Measurements from ENCODE around the gene LIPA.
A peak's percentile ranks its signal among the peaks of the same experiment; 100 is the strongest.
"Not testable (repeated sequence)": the region's sequence is repeated elsewhere in the genome, so short reads cannot be mapped to it uniquely, and the experiment has no call there.

The LIPA gene

GRCh38 chr10:89251409-89252224 lies at the start of gene LIPA:
Gene LIPA (minus strand): TSS chr10:89251775. CDS start chr10:89247648, 4,127 bp downstream.
- peak; percentile 98 for DNase-seq (ENCODE audit: low spot score)

GRCh38 chr10:89301232-89301631 lies 49.7 kb upstream of the LIPA start:
- DNase-seq (ENCODE audit: low spot score) = peak; percentile 38

GRCh38 chr10:89299031-89299430 lies 47.5 kb upstream of the LIPA start:
- no peak for DNase-seq (ENCODE audit: low spot score)

- DNase-seq (ENCODE audit: low spot score) = no peak
Measured at GRCh38 chr10:89297791-89298190, 46.2 kb upstream of the LIPA start.

GRCh38 chr10:89297356-89297755 lies 45.8 kb upstream of the LIPA start:
- DNase-seq (ENCODE audit: low spot score) = no peak

- no peak for DNase-seq (ENCODE audit: low spot score)
Measured at GRCh38 chr10:89296220-89296648, 44.7 kb upstream of the LIPA start.

GRCh38 chr10:89295597-89295996 lies 44.0 kb upstream of the LIPA start:
- DNase-seq (ENCODE audit: low spot score) = peak; percentile 22

GRCh38 chr10:89294721-89295239 lies 43.2 kb upstream of the LIPA start:
- no peak for DNase-seq (ENCODE audit: low spot score)

- not testable (repeated sequence) for DNase-seq (ENCODE audit: low spot score)
Measured at GRCh38 chr10:89285303-89285702, 33.7 kb upstream of the LIPA start.

- not testable (repeated sequence) for DNase-seq (ENCODE audit: low spot score)
Measured at GRCh38 chr10:89284711-89285110, 33.1 kb upstream of the LIPA start.

GRCh38 chr10:89283936-89284475 lies 32.4 kb upstream of the LIPA start:
- no peak for DNase-seq (ENCODE audit: low spot score)

GRCh38 chr10:89283025-89283935 lies 31.7 kb upstream of the LIPA start:
- DNase-seq (ENCODE audit: low spot score) = no peak

GRCh38 chr10:89281606-89282395 lies 30.2 kb upstream of the LIPA start:
- no peak for DNase-seq (ENCODE audit: low spot score)

- no peak for DNase-seq (ENCODE audit: low spot score)
Measured at GRCh38 chr10:89280508-89280907, 28.9 kb upstream of the LIPA start.

GRCh38 chr10:89279421-89279869 lies 27.9 kb upstream of the LIPA start:
- DNase-seq (ENCODE audit: low spot score) = no peak

GRCh38 chr10:89278900-89279392 lies 27.4 kb upstream of the LIPA start:
- DNase-seq (ENCODE audit: low spot score) = no peak

- no peak for DNase-seq (ENCODE audit: low spot score)
Measured at GRCh38 chr10:89278034-89278535, 26.5 kb upstream of the LIPA start.

GRCh38 chr10:89275383-89275782 lies 23.8 kb upstream of the LIPA start:
- no peak for DNase-seq (ENCODE audit: low spot score)

- DNase-seq (ENCODE audit: low spot score) = no peak
Measured at GRCh38 chr10:89274928-89275327, 23.4 kb upstream of the LIPA start.

GRCh38 chr10:89273680-89274079 lies 22.1 kb upstream of the LIPA start:
- no peak for DNase-seq (ENCODE audit: low spot score)

GRCh38 chr10:89271532-89271931 lies 20.0 kb upstream of the LIPA start:
- no peak for DNase-seq (ENCODE audit: low spot score)
